Embryonic facial prominence (tissue), 1 donor: ENCODE data around the gene NINJ1.

Experiments used
- DNase-seq: peaks from one replicate; pipeline ENCODE4 v3.0.0-alpha.2; 2016; ENCODE audit errors: extremely low spot score

The NINJ1 gene

GRCh38 chr9:93134015-93134739 lies at the start of gene NINJ1:
TSS of gene NINJ1 (minus strand) at chr9:93134251. CDS start at chr9:93134217, 34 bp downstream.
- no peak for DNase-seq

GRCh38 chr9:93183131-93183662 lies 49.1 kb upstream of the NINJ1 start:
- DNase-seq: no peak

- no peak for DNase-seq
These were observed 48.5 kb upstream of the NINJ1 start for GRCh38 chr9:93182572-93182971.

GRCh38 chr9:93181672-93182435 lies 47.8 kb upstream of the NINJ1 start:
- DNase-seq: no peak

- DNase-seq: no peak
These were observed 46.9 kb upstream of the NINJ1 start for GRCh38 chr9:93180938-93181337.

GRCh38 chr9:93178851-93179786 lies 45.1 kb upstream of the NINJ1 start:
- DNase-seq: no peak

GRCh38 chr9:93177676-93178075 lies 43.6 kb upstream of the NINJ1 start:
- no peak for DNase-seq

GRCh38 chr9:93174976-93175375 lies 40.9 kb upstream of the NINJ1 start:
- DNase-seq: no peak

GRCh38 chr9:93173365-93174051 lies 39.5 kb upstream of the NINJ1 start:
- DNase-seq: no peak

- no peak for DNase-seq
These were observed 38.8 kb upstream of the NINJ1 start for GRCh38 chr9:93172666-93173364.

- no peak for DNase-seq
These were observed 37.4 kb upstream of the NINJ1 start for GRCh38 chr9:93171261-93171990.

- no peak for DNase-seq
These were observed 36.5 kb upstream of the NINJ1 start for GRCh38 chr9:93170571-93170970.

GRCh38 chr9:93169444-93169843 lies 35.4 kb upstream of the NINJ1 start:
- DNase-seq: no peak

- no peak for DNase-seq
These were observed 34.5 kb upstream of the NINJ1 start for GRCh38 chr9:93168581-93168980.

GRCh38 chr9:93167838-93168237 lies 33.8 kb upstream of the NINJ1 start:
- DNase-seq: no peak

- no peak for DNase-seq
These were observed 33.1 kb upstream of the NINJ1 start for GRCh38 chr9:93167185-93167584.

- no peak for DNase-seq
These were observed 32.6 kb upstream of the NINJ1 start for GRCh38 chr9:93166699-93167098.

- no peak for DNase-seq
These were observed 30.0 kb upstream of the NINJ1 start for GRCh38 chr9:93164085-93164484.

- DNase-seq: no peak
These were observed 27.9 kb upstream of the NINJ1 start for GRCh38 chr9:93161786-93162562.
